Stimulated activated effector memory CD8-positive, alpha-beta T cell treated with anti-CD3 and anti-CD28 coated beads, Interleukin-12 subunit alpha, Interleukin-12 subunit beta, amount 100 ng/mL, for 72 hours (primary cell): Measurements from ENCODE around the gene UMODL1.

Experiments
- ATAC-seq: fragments of 150-1000 bp; cut with Tn5 transposase; 2 replicates; pipeline ENCODE4 v1.10.0; 2021
- DNase-seq, 2 donors: peaks; one replicate each; pipeline ENCODE4 v3.0.0; 2021 to 2022; ENCODE audit warnings: low spot score in 2 of 2
- H3K27ac Mint-ChIP-seq: one replicate; pipeline ENCODE4 v1.8.0; 2022; ENCODE audit warnings: mild to moderate bottlenecking, mixed read lengths
- H3K36me3 Mint-ChIP-seq: one replicate; pipeline ENCODE4 v1.8.0; 2022; ENCODE audit warnings: mild to moderate bottlenecking, mixed read lengths
- H3K4me1 Mint-ChIP-seq: one replicate; pipeline ENCODE4 v1.8.0; 2022; ENCODE audit warnings: mixed read lengths
- H3K4me3 Mint-ChIP-seq: one replicate; pipeline ENCODE4 v1.8.0; 2022; ENCODE audit warnings: mild to moderate bottlenecking, mixed read lengths
- H3K9me3 Mint-ChIP-seq: one replicate; pipeline ENCODE4 v1.8.0; 2022; ENCODE audit warnings: mixed read lengths

UMODL1 gene

GRCh38 chr21:42187976-42188653, 117.0 kb downstream of the UMODL1 start:
- peak overlapping the region; percentile 40 for H3K4me3 Mint-ChIP-seq
- H3K27ac Mint-ChIP-seq, result peak overlapping the region; percentile 26
- H3K9me3 Mint-ChIP-seq, result no peaks in the 10 kb centered on the region
- no peaks in the 10 kb centered on the region for H3K36me3 Mint-ChIP-seq
- DNase-seq (peak; percentile 54 to 84), ATAC-seq (peak; percentile 92)
- peaks cover 74% of the 10 kb centered on the region for H3K4me1 Mint-ChIP-seq

DNA sequence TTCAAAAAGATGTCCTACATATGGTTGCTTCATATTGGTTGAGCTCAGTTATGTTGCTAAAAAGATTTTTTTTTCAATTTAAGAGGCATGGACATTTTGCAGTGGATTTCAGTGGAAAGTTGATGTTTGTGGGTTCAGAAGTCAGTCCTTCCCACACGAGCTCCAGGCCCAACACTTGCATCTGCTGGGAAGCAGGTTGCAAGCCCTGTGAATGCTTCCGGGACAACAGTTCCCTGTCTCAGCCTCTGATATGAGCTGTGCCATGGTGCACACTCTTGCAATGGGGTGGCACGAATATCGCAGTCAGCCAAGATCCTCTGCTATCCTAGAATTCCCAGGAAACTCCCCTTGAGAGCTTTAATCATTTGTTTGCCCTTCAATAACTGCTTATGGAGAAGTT, 117.5 kb downstream of the UMODL1 start:
- Mint-ChIP-seq H3K4me1 (peaks cover 79% of the 10 kb centered on the region), H3K27ac (peak overlapping the region; percentile 4), H3K9me3 (no peaks in the 10 kb centered on the region), H3K36me3 (no peaks in the 10 kb centered on the region), H3K4me3 (no peak overlapping the region)
- DNase-seq (no peak), ATAC-seq (no peak)

GRCh38 chr21:42189431-42189830, 118.3 kb downstream of the UMODL1 start:
- H3K36me3 Mint-ChIP-seq, result no peaks in the 10 kb centered on the region
- H3K4me1 Mint-ChIP-seq, result peaks cover 87% of the 10 kb centered on the region
- no peak overlapping the region for H3K4me3 Mint-ChIP-seq
- DNase-seq (no peak), ATAC-seq (no peak)
- no peak overlapping the region for H3K27ac Mint-ChIP-seq
- H3K9me3 Mint-ChIP-seq, result no peaks in the 10 kb centered on the region

DNA sequence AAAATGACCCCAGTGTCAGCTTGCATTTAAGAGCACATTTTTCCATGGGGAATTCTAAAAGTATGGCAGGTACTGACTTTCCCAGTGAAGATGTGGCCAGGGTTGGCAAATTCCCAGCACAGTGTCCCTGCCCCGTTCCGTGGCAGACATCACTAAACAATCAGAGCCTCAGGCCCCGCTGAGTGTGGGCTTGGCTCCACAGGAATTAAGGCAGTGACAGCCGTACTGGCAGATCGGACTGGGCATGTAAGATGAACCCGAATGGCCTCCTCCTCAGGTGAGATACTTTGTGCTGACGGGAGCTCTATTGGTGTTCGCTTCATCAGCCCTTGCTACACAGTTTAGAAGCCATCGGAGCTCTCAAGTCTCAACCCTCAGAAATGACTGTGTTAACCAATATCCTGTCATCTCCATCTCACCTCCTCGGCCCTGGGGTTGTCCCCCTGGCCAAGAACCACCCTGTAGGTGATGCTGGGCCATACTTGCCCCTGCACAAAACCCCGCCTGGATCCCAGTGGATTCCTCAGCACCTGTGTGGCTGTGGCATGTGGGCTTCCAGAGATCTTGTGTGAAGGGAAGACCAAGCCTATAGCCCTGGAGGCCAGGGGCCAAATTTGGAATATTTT, 118.9 kb downstream of the UMODL1 start:
- Mint-ChIP-seq H3K4me3 (no peak overlapping the region), H3K4me1 (peaks cover 92% of the 10 kb centered on the region), H3K36me3 (no peaks in the 10 kb centered on the region), H3K27ac (no peak overlapping the region), H3K9me3 (no peaks in the 10 kb centered on the region)
- DNase-seq (peak; percentile 36 to 74), ATAC-seq (peak; percentile 84)

GRCh38 chr21:42190486-42190863, 119.4 kb downstream of the UMODL1 start:
- ATAC-seq, result no peak
- DNase-seq, result no peak
- H3K36me3 Mint-ChIP-seq, result no peaks in the 10 kb centered on the region
- H3K9me3 Mint-ChIP-seq, result no peaks in the 10 kb centered on the region
- H3K27ac Mint-ChIP-seq, result no peak overlapping the region
- peaks cover 95% of the 10 kb centered on the region for H3K4me1 Mint-ChIP-seq
- H3K4me3 Mint-ChIP-seq, result no peak overlapping the region

DNA sequence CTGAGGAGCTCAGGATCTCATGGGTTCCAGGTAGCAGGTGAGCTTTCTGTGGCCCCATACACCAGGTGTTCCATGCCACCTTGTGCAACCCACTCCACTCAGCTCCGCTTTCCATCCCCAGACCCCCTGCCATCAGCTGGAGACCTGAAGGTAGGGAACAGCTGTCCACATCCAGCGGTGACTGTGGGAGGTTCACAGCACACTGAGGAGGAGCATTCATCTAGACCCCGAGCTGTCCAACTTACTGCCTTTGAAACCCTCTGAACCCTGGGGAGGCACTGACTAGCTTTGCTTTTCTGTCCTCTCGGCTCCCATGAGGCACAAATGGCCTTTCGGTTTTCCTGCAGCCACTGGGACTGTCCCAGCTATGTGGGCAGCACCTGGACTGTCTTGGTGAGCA, 119.9 kb downstream of the UMODL1 start:
- Mint-ChIP-seq H3K9me3 (no peaks in the 10 kb centered on the region), H3K4me3 (no peak overlapping the region), H3K27ac (no peak overlapping the region), H3K36me3 (no peaks in the 10 kb centered on the region), H3K4me1 (peaks cover 92% of the 10 kb centered on the region)
- DNase-seq (no peak), ATAC-seq (no peak)

DNA sequence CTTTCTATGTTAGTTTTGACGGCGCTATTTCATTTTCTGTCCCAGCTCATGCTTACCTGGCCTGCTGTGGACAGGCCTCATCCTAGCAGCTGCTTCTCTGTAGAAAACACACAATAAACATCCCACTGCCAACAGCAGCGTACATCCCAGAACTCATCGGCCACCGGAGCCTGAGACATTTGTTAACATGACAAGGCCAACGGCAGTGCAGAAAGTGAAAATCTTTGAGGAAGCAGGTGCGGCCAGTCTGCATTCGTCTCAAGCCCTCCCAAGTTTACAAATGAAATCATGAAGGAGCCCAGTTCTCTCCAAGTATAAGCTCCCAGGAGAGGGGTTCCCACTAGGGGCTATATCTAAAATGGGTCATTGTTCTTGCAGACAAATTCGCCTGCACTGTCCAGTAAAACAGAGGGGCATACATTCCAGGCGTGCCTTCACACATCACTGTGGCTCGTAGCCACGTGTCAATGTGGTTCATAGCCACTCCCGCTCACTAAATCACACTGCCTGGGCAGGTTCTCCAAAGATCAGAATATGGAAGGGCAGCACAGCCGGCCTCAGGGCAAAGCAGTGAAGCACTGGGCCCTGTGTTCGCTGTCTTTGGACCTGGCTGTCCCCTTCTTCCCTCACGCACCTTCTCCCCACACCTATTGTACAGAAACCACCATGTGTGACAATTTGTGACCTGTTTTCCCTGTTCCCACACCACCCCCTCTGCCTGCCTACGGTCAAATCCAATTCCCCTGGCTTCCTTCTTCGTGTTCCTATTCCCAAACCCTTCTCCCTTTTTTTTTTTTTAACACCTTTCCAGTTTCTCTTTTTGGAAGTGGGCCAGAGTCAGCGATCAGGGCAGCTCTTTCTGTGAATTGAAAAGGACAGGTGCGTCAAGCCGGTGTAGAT, 120.8 kb downstream of the UMODL1 start:
- Mint-ChIP-seq H3K36me3 (no peaks in the 10 kb centered on the region), H3K9me3 (no peaks in the 10 kb centered on the region), H3K4me3 (peak overlapping the region; percentile 33), H3K4me1 (peaks cover 84% of the 10 kb centered on the region), H3K27ac (peak overlapping the region; percentile 82)
- no peak for DNase-seq
- ATAC-seq, result no peak
